Peyer's patch (tissue), 4 donors: ENCODE results near the gene NFYB.

Experiments used
- POLR2A ChIP-seq, 2 donors: fragments of 450-650 bp; IDR thresholded peaks; one replicate each; pipeline ENCODE4 v1.5.1; 2017; ENCODE audit warnings: antibody characterized with exemption in 2 of 2, mild to moderate bottlenecking in 2 of 2, moderate library complexity in 2 of 2
- TF ChIP-seq, protein P1 (sequence below), 6 experiments: fragments of 450-650 bp in 4 of 6; fragments of 200-600 bp in 2 of 6; sonication (generic) in 1 of 6; IDR thresholded peaks; one replicate each; pipeline ENCODE4 v1.5.1; 2017 to 2019; ENCODE audit warnings: antibody characterized with exemption in 6 of 6, mild to moderate bottlenecking in 3 of 6, moderate library complexity in 1 of 6

DNA sequence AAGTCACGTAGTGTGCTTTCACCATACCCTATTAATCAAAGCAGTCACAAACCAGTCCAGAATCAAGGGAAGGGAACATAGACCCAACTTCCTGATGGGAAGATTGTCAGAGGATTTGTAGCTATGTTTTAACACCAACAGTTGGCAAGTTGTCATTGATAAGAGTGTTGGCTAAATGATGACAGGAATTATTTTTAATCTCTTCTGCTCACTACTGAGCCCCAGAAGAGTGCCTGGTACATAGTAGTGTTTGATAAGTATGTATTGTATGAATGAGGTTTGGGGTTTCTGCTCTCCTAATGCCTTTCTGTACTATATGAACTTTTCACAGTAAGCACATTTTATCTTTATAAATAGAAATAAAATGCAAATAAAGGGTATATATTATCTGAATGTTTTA, 59.0 kb downstream of the NFYB start:
- TF ChIP-seq, protein P1, sequence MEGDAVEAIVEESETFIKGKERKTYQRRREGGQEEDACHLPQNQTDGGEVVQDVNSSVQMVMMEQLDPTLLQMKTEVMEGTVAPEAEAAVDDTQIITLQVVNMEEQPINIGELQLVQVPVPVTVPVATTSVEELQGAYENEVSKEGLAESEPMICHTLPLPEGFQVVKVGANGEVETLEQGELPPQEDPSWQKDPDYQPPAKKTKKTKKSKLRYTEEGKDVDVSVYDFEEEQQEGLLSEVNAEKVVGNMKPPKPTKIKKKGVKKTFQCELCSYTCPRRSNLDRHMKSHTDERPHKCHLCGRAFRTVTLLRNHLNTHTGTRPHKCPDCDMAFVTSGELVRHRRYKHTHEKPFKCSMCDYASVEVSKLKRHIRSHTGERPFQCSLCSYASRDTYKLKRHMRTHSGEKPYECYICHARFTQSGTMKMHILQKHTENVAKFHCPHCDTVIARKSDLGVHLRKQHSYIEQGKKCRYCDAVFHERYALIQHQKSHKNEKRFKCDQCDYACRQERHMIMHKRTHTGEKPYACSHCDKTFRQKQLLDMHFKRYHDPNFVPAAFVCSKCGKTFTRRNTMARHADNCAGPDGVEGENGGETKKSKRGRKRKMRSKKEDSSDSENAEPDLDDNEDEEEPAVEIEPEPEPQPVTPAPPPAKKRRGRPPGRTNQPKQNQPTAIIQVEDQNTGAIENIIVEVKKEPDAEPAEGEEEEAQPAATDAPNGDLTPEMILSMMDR (IDR thresholded peaks at IDR 0.05), result no peak
- no peak for TF ChIP-seq POLR2A (IDR thresholded peaks at IDR 0.05)
